ENCODE results near the gene COPZ1. TPM values are rescaled to one million over a fixed set of nuclear protein-coding genes. Genes with fewer than 3 reads are reported as not detected.

COPZ1 gene
- total and polyA plus RNA-seq, 9 of the 15 experiments (the other 6 are each of a cell fraction or from before 2014, with no cell fraction given): 137 to 487 (median 233) TPM

- TF ChIP-seq ZNF407 (IDR thresholded peaks at IDR 0.05; ENCODE audit: low read depth) (no peak), SMARCC2 (IDR thresholded peaks at IDR 0.05; ENCODE audit: low read depth) (0 out of 2 replicates have a peak, but pooled peaks have one; percentile 29), SAP30 (IDR thresholded peaks at IDR 0.05; ENCODE audit: borderline replicate concordance, insufficient read depth, low read depth, low read length, poor library complexity, severe bottlenecking) (no peak), ZBTB8A (IDR thresholded peaks at IDR 0.05; ENCODE audit: partially characterized antibody) (no peak), FOXJ3 (CRISPR knock-in tag; IDR thresholded peaks at IDR 0.05) (no peak), GTF2E2 (tag; IDR thresholded peaks at IDR 0.05) (no peak), NFIX (CRISPR knock-in tag; IDR thresholded peaks at IDR 0.05; ENCODE audit: low read depth) (no peak), CHD4 (IDR thresholded peaks at IDR 0.05; ENCODE audit: insufficient read depth, insufficient replicate concordance, low read depth, low read length, poor library complexity, severe bottlenecking) (no peak), RFX5 (IDR thresholded peaks at IDR 0.05; ENCODE audit: low read depth, low read length) (no peak), THAP12 (CRISPR knock-in tag; IDR thresholded peaks at IDR 0.05) (peak; percentile 47; the same call in 1 of the 2 replicates), KHSRP (IDR thresholded peaks at IDR 0.05) (no peak), XRCC5 (IDR thresholded peaks at IDR 0.05; ENCODE audit: low read depth, low read length) (peak; percentile 98), GTF2F1 (IDR thresholded peaks at IDR 0.05; ENCODE audit: low read depth, low read length) (no peak), HDAC1 (IDR thresholded peaks at IDR 0.05) (0 out of 4 replicates have a peak, but pooled peaks of 1 of the 2 experiments have one; percentile 27), PTRF (tag; IDR thresholded peaks at IDR 0.05) (no peak), HIVEP1 (CRISPR knock-in tag; IDR thresholded peaks at IDR 0.05) (no peak), POLR2A (conservative IDR thresholded peaks at IDR 0.05) (no peak)
Measured at GRCh38 chr12:54379398-54380201, 54.7 kb downstream of the COPZ1 start (continued).
